PC-3 (cell line): ENCODE results near the gene PHYKPL.

Experiments
- CTCF ChIP-seq: fragments of 300-600 bp; sonication (generic); conservative IDR thresholded peaks from 2 replicates; pipeline ENCODE4 v1.5.1; 2017; ENCODE audit warnings: antibody characterized with exemption, low read depth, mild to moderate bottlenecking, low read length
- EZH2 ChIP-seq: fragments of 300-600 bp; sonication (generic); IDR thresholded peaks from one replicate; pipeline ENCODE4 v1.6.1; 2017; ENCODE audit warnings: antibody characterized with exemption, mild to moderate bottlenecking, low read length; ENCODE audit not compliant: unreplicated experiment

- TF ChIP-seq EZH2 (no peak), CTCF (no peak)
Measured at GRCh38 chr5:178224403-178224802, 8.2 kb downstream of the PHYKPL start.
